ENCODE measurements around the gene AVPI1. TPM values are rescaled to one million over a fixed set of nuclear protein-coding genes. Genes with fewer than 3 reads are reported as not detected.
"Not testable (repeated sequence)": the region's sequence is repeated elsewhere in the genome, so short reads cannot be mapped to it uniquely, and the experiment has no call there.

The AVPI1 gene
- total RNA-seq, 1 donor from 2014 or later, result 2.6 TPM

GRCh38 chr10:97643441-97643985 is 43.5 kb downstream of the AVPI1 start:
- H3K27me3 Mint-ChIP-seq (ENCODE audit: insufficient read depth, low read depth), result peaks cover 8% of the 10 kb centered on the region
- TF ChIP-seq EZH2phosphoT487 (IDR thresholded peaks at IDR 0.05), result no peak
- no peak for TF ChIP-seq EZH2 (IDR thresholded peaks at IDR 0.05)
- TF ChIP-seq CTCF (IDR thresholded peaks at IDR 0.05), result no peak
- no peak overlapping the region for H2AFZ ChIP-seq (replicated peaks)
- no peak overlapping the region for H3K4me3 Mint-ChIP-seq
- H3K79me2 ChIP-seq (ENCODE audit: low read depth), result peaks cover 71% of the 10 kb centered on the region
- peaks cover 17% of the 10 kb centered on the region for H3K36me3 Mint-ChIP-seq
- H3K4me3 ChIP-seq, result no peak overlapping the region
- peaks cover 19% of the 10 kb centered on the region for H3F3A ChIP-seq (ENCODE audit: low read depth)
- peaks cover 19% of the 10 kb centered on the region for H3K4me1 ChIP-seq
- H3K9me3 Mint-ChIP-seq, result no peaks in the 10 kb centered on the region
- no peak for DNase-seq (ENCODE audit: low spot score)
- H3K27ac Mint-ChIP-seq, result no peak overlapping the region
- no peak overlapping the region for H3K4me2 ChIP-seq
- H3K36me3 ChIP-seq, result no peaks in the 10 kb centered on the region
- H3K4me1 Mint-ChIP-seq, result peaks cover 21% of the 10 kb centered on the region
- no peak overlapping the region for H3K27ac ChIP-seq
- H3K27me3 ChIP-seq, result no peaks in the 10 kb centered on the region
- H4K20me1 ChIP-seq (ENCODE audit: low read depth), result peaks cover 48% of the 10 kb centered on the region
- H3K9ac ChIP-seq, result no peak overlapping the region
- H3K9me3 ChIP-seq (ENCODE audit: low read depth), result no peaks in the 10 kb centered on the region

GRCh38 chr10:97642471-97643159 is 44.4 kb downstream of the AVPI1 start:
- H2AFZ ChIP-seq (replicated peaks); H3K9ac ChIP-seq; H3K9me3 ChIP-seq (ENCODE audit: low read depth); H3K27ac Mint-ChIP-seq; H3K27me3 Mint-ChIP-seq (ENCODE audit: insufficient read depth, low read depth); DNase-seq (ENCODE audit: low spot score); H3K4me3 ChIP-seq; H3K36me3 ChIP-seq; H3K9me3 Mint-ChIP-seq; H3K27me3 ChIP-seq; H3K27ac ChIP-seq: not testable (repeated sequence)
- peak overlapping the region; percentile 99 for H3K4me3 Mint-ChIP-seq
- peaks cover 20% of the 10 kb centered on the region for H3K4me1 Mint-ChIP-seq
- peaks cover 17% of the 10 kb centered on the region for H3K36me3 Mint-ChIP-seq
- Histone ChIP-seq H4K20me1 (ENCODE audit: low read depth) (peaks cover 41% of the 10 kb centered on the region), H3K4me1 (peaks cover 15% of the 10 kb centered on the region), H3K79me2 (ENCODE audit: low read depth) (peaks cover 62% of the 10 kb centered on the region), H3F3A (ENCODE audit: low read depth) (peaks cover 23% of the 10 kb centered on the region), H3K4me2 (peak overlapping the region; percentile 91)

GRCh38 chr10:97640868-97641811 is 45.9 kb downstream of the AVPI1 start:
- H3K9me3 ChIP-seq (ENCODE audit: low read depth), result no peaks in the 10 kb centered on the region
- H3K4me3 ChIP-seq, result peak overlapping the region; percentile 76
- peak overlapping the region; percentile 91 for H3K4me2 ChIP-seq
- peak; percentile 70 for DNase-seq (ENCODE audit: low spot score)
- peak overlapping the region; percentile 22 for H3K27ac ChIP-seq
- H3F3A ChIP-seq (ENCODE audit: low read depth), result peaks cover 16% of the 10 kb centered on the region
- H3K9me3 Mint-ChIP-seq, result no peaks in the 10 kb centered on the region
- peaks cover 8% of the 10 kb centered on the region for H3K27me3 Mint-ChIP-seq (ENCODE audit: insufficient read depth, low read depth)
- H3K27ac Mint-ChIP-seq, result peak overlapping the region; percentile 74
- H3K36me3 Mint-ChIP-seq, result peaks cover 15% of the 10 kb centered on the region
- peak overlapping the region; percentile 99 for H3K4me3 Mint-ChIP-seq
- peaks cover 20% of the 10 kb centered on the region for H3K4me1 Mint-ChIP-seq
- peak overlapping the region; percentile 56 for H3K9ac ChIP-seq
- peaks cover 11% of the 10 kb centered on the region for H3K4me1 ChIP-seq
- H2AFZ ChIP-seq (replicated peaks), result no peak overlapping the region
- TF ChIP-seq EZH2 (IDR thresholded peaks at IDR 0.05) (peak; percentile 41), EZH2phosphoT487 (IDR thresholded peaks at IDR 0.05) (peak; percentile 20), CTCF (IDR thresholded peaks at IDR 0.05) (no peak)
- H3K36me3 ChIP-seq, result no peaks in the 10 kb centered on the region
- H3K79me2 ChIP-seq (ENCODE audit: low read depth), result peaks cover 48% of the 10 kb centered on the region
- H4K20me1 ChIP-seq (ENCODE audit: low read depth), result peaks cover 35% of the 10 kb centered on the region
- no peaks in the 10 kb centered on the region for H3K27me3 ChIP-seq
